RWPE1 (cell line): ENCODE data around the gene SUGCT.

Experiments used
- CTCF ChIA-PET: fragments of 350-600 bp; sonication (Branson Sonifier 250); formaldehyde crosslinking; extraction: SDS; loops from one replicate; lab custom pipeline; 2021; lab: Yijun Ruan, JAX
- POLR2A ChIA-PET: fragments of 400-600 bp; formaldehyde crosslinking; extraction: SDS; loops from one replicate; lab custom pipeline; 2020; ENCODE audit warnings: antibody characterized with exemption; ENCODE audit not compliant: low non-redundant PET; lab: Yijun Ruan, JAX
- DNase-seq: peaks from one replicate; pipeline ENCODE4 v3.0.0; 2012; ENCODE audit warnings: low spot score
- H3K27ac ChIP-seq: fragments of 450-650 bp; 2 replicates; pipeline ENCODE4 v1.5.1; 2017
- TF ChIP-seq, protein P1 (sequence below): fragments of 450-650 bp; conservative IDR thresholded peaks from 2 replicates; pipeline ENCODE4 v1.5.1; 2017; ENCODE audit warnings: low read depth, mild to moderate bottlenecking

Gene SUGCT

DNA sequence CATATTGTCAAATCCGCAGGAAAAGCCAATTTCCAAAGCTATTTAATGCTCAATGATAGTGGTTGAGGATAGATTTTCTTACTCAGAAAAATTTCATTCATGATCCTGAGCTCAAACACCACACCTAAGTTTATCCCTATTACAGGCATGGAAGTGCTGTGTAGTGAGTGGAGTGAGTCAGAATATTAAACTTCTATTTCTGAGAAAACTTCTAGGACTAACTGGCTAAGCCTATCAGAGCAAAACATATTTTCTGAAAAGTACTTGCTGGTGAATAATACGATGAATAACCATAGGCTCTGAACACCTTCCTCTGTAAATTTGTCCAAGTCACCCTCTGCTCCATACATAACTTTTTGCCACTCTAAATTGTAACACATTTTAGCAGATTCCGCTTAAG, 221.5 kb downstream of the SUGCT start:
- ChIA-PET POLR2A (no interaction called here), CTCF (no interaction called here)
- TF ChIP-seq, protein P1, sequence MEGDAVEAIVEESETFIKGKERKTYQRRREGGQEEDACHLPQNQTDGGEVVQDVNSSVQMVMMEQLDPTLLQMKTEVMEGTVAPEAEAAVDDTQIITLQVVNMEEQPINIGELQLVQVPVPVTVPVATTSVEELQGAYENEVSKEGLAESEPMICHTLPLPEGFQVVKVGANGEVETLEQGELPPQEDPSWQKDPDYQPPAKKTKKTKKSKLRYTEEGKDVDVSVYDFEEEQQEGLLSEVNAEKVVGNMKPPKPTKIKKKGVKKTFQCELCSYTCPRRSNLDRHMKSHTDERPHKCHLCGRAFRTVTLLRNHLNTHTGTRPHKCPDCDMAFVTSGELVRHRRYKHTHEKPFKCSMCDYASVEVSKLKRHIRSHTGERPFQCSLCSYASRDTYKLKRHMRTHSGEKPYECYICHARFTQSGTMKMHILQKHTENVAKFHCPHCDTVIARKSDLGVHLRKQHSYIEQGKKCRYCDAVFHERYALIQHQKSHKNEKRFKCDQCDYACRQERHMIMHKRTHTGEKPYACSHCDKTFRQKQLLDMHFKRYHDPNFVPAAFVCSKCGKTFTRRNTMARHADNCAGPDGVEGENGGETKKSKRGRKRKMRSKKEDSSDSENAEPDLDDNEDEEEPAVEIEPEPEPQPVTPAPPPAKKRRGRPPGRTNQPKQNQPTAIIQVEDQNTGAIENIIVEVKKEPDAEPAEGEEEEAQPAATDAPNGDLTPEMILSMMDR = no peak
- H3K27ac ChIP-seq = no peak overlapping the region
- DNase-seq = no peak

DNA sequence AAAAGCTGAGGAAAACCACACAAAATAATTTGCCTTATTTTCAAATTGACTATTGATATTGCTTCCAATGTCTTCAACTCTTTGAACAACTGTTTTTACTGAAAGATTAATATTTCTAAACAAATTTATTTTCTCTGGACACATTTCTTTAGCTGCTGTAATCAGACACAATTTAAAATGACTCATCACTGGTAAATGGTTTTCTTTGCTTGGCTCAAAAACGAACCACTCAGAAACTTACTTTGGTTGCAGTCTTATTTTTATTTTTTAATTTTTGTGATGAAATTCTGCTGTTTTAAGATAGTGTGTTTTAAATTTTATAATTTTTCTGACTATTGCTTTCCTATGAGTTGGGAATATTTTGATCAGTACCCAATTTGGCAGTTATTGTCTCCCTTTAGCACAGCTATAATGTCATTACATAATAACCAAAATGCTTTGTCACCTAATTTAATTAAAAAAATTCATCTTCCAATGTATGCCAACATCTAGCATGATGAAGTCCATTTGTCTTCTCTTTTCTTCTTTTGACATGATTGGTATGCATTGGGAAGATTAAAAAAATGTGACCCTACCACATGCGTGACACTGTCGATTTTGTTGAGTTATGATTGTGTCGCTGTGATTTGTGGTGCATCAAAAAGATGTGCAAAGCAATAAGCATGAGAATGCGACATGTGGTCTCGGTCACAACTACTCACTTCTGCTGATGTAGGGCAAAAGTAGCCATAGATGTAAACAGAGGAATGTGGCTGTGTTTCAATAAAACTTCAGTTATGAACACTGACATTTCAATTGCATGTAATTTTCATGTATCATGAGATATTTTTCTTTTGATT, 222.3 kb downstream of the SUGCT start:
- TF ChIP-seq, protein P1 = no peak
- POLR2A ChIA-PET = no interaction called here
- DNase-seq = no peak
- CTCF ChIA-PET = no interaction called here
- H3K27ac ChIP-seq = no peak overlapping the region

DNA sequence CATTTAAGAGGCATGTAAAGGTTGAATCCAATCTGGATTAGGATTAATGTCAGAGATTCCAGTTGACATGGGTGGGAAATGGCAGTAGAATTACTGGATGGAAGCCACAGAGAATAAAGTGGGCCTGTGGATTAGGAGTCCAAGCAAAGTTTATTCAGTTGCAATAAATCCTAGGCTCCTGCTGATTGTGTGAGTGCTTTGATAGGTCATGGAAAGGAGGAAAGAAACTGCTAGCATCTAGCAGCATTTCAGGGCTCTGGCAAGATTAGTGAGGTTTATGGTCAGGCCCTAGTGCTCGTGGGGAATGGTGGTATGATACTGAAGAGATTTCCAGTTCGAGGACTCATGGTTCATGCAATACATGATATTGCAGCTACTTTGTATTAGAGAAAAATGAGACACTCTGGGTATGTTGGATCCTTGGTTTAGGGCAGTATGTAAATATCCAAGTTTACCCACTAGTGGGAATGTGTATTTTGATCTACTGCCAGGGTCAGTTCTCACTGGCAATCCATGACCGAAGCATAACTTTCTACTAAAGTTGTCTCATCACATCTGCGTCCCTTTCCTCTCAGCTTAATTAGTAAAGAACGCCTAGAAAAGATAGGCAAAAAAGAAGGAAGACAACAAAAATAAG, 235.0 kb downstream of the SUGCT start:
- ChIA-PET POLR2A (no interaction called here), CTCF (no interaction called here)
- DNase-seq = no peak
- no peak overlapping the region for H3K27ac ChIP-seq
- TF ChIP-seq, protein P1 = no peak

DNA sequence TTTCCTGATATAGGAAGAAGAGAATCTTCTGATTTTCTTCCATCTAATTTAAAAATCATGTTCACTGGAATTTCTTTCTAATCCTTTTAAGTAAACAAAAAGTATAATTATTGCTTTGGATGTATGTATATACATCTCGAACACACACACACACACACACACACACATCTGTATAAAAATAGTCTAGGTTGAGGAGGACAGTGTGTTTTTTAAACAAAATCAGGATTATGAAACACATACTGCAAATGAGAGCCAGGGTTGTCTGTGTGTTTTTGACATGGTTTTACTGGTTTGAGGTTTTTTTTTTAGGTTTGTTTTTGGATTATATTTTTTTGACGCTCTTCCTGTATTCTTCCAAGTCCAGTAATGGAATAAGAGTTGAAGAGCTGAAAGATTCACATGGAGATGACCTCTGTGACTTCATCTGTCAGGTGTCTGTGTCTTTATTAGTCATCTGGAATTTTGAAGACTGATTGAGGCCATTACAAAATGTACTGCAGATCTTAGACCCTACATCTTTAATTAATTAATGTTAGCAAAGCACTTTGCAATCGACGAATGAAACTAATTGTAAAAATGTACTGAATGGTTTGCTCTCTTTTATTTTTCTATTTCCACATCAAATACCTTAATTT, 237.1 kb downstream of the SUGCT start:
- CTCF ChIA-PET = no interaction called here

DNA sequence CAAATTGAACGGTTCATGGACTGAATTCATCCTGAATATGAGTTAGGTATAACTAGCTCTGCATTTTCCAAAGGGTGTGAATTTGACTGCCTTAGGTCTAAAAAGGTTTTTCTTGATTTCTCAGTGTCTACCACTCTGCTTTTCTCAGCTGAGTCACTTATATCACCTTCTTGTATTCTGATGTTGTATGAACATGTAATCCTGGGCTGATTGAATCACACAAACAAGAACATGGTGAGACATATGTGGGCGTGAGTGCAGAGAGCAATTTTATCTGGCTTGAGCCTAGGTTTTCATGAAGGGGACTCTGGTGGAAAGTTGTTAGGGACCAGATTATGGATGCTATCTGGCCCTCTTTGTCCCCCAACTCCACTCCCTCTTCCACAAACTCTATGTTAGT, 239.8 kb downstream of the SUGCT start:
- DNase-seq = no peak
- ChIA-PET POLR2A (no interaction called here), CTCF (no interaction called here)
- TF ChIP-seq, protein P1 = no peak
- no peak overlapping the region for H3K27ac ChIP-seq

More for the DNA sequence above, 237.1 kb downstream of the SUGCT start:
- TF ChIP-seq, protein P1 = no peak
- POLR2A ChIA-PET = no interaction called here
- no peak overlapping the region for H3K27ac ChIP-seq
- no peak for DNase-seq

GRCh38 chr7:40380111-40380510, 245.3 kb downstream of the SUGCT start:
- no peak for DNase-seq
- ChIA-PET POLR2A (no interaction called here), CTCF (no interaction called here)
- TF ChIP-seq, protein P1 = no peak
- H3K27ac ChIP-seq = no peak overlapping the region
